GM19351 (cell line): ENCODE measurements around the gene RNF146.
A peak's percentile ranks its signal among the peaks of the same experiment; 100 is the strongest.
"Not testable (repeated sequence)": the region's sequence is repeated elsewhere in the genome, so short reads cannot be mapped to it uniquely, and the experiment has no call there.

Experiments used
- ATAC-seq: cut with Tn5 transposase; IDR thresholded peaks from one replicate; pipeline ENCODE4 v1.9.1; 2021; ENCODE audit warnings: mild to moderate bottlenecking, moderate library complexity; ENCODE audit not compliant: unreplicated experiment

The RNF146 gene, protein sequence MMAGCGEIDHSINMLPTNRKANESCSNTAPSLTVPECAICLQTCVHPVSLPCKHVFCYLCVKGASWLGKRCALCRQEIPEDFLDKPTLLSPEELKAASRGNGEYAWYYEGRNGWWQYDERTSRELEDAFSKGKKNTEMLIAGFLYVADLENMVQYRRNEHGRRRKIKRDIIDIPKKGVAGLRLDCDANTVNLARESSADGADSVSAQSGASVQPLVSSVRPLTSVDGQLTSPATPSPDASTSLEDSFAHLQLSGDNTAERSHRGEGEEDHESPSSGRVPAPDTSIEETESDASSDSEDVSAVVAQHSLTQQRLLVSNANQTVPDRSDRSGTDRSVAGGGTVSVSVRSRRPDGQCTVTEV

DNA sequence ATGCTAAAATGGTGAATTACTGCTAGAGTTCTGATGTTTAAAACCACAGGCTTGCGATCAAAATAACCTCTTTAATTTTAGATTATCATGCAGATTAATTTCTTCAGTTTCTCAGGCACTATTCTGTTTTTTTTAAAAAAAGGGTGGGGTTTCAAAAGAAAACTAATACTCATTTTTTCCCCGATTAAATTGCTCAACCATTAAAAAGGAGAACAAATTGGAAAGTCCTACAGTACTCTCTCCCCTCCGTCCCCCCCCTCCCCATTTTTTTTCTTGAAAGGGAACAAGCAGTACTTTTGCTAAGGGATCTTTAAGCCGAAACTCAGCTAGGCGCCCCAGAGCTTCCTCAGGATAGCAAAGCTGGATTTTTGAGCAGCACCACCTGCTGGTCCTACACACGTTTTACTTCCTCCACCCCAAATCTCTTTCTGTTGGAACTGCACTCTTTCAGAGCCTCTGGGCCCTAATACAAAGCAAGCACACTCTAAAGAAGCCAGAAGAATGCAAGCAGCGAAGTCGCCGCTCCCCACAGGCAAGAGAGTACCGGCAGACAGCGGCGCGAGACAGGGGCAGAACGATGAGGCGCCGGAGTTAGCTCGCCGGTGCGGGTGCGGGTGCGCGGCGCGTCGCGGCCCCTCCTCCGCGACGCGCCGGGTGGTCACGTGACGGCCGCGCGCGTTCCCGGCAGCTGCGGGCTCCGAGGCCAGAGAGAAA is at the start of gene RNF146:
Gene RNF146, plus strand, starts transcription at position 687 of the 714 bp plus-strand sequence. CDS start 13,475 bp downstream, outside the sequence.
- peak; percentile 77 for ATAC-seq

GRCh38 chr6:127219869-127220268 is 46.8 kb upstream of the RNF146 start:
- ATAC-seq: no peak

- ATAC-seq: no peak
These were observed 45.5 kb upstream of the RNF146 start for GRCh38 chr6:127221201-127221600.

DNA sequence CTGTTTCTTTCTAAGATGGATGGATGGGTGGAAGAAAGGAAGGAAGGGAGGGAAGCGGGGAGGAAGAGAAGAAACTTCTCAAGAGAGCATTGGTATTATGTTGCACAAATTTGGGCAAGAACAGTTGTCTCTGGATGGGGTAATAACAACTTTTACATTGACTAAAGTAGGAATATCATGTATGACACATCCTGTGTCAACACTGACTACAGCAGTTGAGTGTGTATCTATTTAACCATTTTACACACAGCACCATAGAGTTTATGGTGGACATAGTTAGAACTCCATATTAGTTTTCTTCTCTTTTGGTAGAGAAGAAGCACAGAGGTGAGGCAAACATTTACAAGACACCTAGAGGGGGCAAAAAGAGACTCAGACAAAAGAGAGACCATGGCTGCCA is 44.2 kb upstream of the RNF146 start:
- ATAC-seq: no peak

DNA sequence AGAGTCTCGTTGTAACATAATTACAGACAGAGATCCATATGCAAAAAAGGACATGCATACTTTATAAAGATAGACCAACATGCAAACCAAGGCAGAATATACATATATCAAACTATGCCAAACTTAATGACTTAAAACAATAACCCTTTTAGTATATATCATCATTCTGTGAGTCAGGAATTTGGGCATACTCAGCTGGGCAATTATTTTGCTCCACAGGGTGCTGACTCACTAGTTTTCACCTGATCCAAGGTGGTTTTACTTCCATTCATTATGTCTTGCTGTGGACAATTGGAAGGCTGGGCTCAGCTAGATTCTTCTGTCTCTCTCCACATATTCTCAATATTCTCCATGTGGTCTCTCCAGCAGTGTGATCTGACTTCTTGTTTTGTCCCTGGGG is 41.2 kb upstream of the RNF146 start:
- no peak for ATAC-seq

DNA sequence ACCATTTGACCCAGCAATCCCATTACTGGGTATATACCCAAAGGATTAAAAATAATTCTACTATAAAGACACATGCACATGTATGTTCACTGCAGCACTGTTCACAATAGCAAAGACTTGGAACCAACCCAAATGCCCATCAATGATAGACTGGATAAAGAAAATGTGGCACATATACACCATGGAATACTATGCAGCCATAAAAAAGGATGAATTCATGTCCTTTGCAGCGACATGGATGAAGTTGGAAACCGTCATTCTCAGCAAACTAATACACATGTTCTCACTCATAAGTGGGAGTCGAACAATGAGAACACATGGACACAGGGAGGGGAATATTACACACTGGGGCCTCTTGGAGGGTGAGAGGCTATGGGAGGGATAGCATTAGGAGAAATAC is 32.8 kb upstream of the RNF146 start:
- not testable (repeated sequence) for ATAC-seq

GRCh38 chr6:127243501-127243900 is 23.2 kb upstream of the RNF146 start:
- ATAC-seq: no peak

- ATAC-seq: no peak
These were observed 19.3 kb upstream of the RNF146 start for GRCh38 chr6:127247114-127248096.

DNA sequence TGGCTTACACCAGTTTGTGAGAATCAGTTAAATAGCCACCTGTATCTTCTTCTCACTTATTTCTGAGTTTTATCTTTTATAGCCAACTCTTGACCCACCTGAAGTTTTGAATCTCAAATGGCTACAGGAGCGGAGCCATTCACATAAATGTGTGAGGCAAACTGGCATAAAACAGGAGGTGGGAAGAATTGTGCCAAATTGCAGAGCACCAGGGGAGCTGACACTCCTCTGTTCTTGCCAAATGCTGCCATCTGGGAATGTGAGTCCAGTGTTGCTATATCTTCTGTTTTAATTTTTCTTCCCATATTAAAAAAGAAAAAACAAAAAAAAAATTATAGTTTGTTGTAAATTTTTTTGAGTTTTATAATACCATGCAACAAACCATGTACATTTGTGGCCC is 17.0 kb upstream of the RNF146 start:
- ATAC-seq: no peak

GRCh38 chr6:127255286-127255685 is 11.4 kb upstream of the RNF146 start:
- ATAC-seq: no peak

DNA sequence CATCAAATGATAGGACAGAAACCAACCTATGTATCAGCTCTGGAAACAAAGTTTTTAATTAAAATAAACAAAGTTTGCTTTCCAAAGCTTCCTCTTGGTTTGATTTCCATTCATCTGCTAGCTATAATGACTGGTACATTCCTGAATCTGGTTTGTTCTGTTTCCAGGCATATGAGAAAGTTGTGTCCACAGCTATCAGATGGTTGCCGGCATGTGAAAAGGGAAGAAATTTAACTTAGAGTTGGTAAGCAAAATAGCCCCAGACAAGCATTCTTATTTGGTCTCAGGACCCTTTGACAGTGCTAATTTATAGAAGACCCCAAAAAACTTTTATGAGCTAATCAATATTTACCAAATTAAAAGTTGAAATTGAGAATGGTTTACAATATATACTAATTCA is 3.8 kb upstream of the RNF146 start:
- no peak for ATAC-seq

DNA sequence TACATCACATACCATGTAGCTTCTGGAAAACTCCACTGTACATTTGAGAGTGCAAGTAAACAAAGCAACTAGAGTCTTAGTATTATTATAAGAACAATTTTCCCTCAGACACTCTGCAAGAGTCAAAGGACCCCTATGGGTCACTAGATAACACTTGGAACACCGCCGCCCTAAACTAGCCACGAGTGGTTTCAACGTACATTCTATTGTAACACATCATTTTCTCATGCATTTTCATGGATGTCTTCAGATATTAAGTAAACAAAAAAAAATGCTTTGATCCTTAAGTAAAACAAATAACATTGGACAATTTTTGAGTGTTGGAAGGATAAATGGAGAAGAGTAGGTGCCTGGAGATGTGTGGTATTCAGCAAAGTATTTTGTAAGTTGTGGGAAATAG is 3.2 kb upstream of the RNF146 start:
- ATAC-seq: no peak

- peak; percentile 73 for ATAC-seq
These were observed 405 bp downstream of the RNF146 start for GRCh38 chr6:127266892-127267645.

GRCh38 chr6:127267646-127268625 is 1.3 kb downstream of the RNF146 start:
- peak; percentile 7 for ATAC-seq

DNA sequence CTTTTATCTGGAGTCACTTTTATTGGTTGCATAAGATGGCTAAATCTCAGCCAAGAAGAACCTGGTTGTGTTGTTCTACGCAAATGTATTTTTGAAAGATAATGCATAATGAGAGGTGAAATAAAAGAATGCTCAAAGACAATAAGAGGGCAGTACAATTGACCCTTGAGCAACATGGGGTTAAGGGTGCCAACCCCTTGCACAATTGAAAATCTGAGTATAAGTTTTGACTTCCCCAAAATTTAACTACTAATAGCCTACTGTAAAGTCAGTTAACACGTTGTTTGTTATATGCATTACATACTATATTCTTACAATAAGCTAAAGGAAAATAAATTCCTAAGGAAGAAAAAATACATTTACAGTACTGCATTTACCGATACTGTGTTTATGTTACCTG is 5.9 kb downstream of the RNF146 start:
- ATAC-seq: no peak

DNA sequence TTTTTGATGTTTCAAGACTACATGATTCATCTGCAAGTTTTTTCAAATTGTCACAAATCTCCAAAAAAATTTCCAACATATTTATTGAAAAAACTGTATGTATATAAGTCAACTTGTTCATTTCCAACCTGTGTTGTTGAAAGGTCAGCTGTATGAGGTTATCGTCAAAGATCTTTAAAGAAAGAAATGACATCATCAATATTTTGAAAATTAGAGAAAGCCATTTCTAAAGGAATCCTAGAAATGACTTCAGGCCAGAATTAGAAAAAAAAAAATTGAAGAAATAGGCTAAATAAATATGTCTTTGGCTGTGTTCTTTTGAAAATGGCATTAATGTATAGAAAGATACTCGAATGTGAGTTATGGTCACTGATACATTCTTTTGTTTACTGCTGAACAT is 6.8 kb downstream of the RNF146 start:
- ATAC-seq: no peak

DNA sequence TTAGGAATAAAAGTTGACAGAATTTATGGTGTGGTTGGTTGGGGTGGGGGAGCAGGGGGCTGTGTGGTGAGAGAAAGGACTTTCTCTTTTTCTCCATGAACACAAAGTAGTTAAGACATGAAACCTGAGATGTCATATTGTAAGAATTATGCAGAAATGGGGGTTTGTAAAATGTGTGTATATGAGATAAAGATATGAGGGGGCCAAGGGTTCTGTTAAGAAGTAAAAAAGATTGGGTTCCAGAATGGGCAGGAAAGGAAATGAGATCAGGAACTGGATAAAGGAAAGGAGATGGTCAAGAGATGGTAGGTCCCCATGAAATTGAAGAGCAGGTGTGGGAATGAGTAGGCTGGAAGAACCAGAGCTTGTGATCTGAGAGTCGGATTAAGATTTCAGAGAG is 9.7 kb downstream of the RNF146 start:
- no peak for ATAC-seq

- no peak for ATAC-seq
These were observed 11.5 kb downstream of the RNF146 start for GRCh38 chr6:127277878-127278843.
